ENCODE data around the gene IER5L. TPM values are rescaled to one million over a fixed set of nuclear protein-coding genes. Genes with fewer than 3 reads are reported as not detected.

The IER5L gene
- total and polyA plus RNA-seq, 2 of the 8 experiments (the other 6 are each of a cell fraction or from before 2014, with no cell fraction given), result 0.65 to 1.0 TPM

GRCh38 chr9:129185991-129186390, 7.9 kb upstream of the IER5L start:
- no peak overlapping the region for H2BK15ac ChIP-seq (ENCODE audit: low read length)
- H3K23ac ChIP-seq (ENCODE audit: insufficient read length), result no peak overlapping the region
- no peak overlapping the region for H3K4me3 ChIP-seq (ENCODE audit: extremely low read depth in 1 of 4, insufficient read depth in 2 of 4, low read depth in 3 of 4, low read length in 4 of 4)
- H2BK12ac ChIP-seq (ENCODE audit: low read depth, low read length), result no peak overlapping the region
- no peak overlapping the region for H4K91ac ChIP-seq (replicated peaks; ENCODE audit: insufficient read length, low read length)
- no peak overlapping the region for H4K8ac ChIP-seq (ENCODE audit: extremely low read depth, insufficient read depth, low read length)
- no peak overlapping the region for H3K9ac ChIP-seq (replicated peaks in 1 of 4; ENCODE audit: extremely low read depth in 1 of 4, low read depth in 3 of 4, low read length in 3 of 4)
- H3K79me2 ChIP-seq (ENCODE audit: control insufficient read depth in 1 of 2, insufficient read depth in 2 of 2, low read length in 2 of 2), result no peaks in the 10 kb centered on the region
- H3K9me3 ChIP-seq (ENCODE audit: insufficient read depth in 2 of 2, low read depth in 1 of 2, low read length in 1 of 2), result peaks cover 0 to 5% of the 10 kb centered on the region in 2 experiments; a peak in 1 of 4 replicates
- H2BK5ac ChIP-seq (ENCODE audit: low read depth, low read length), result no peak overlapping the region
- no peak overlapping the region for H2BK20ac ChIP-seq (ENCODE audit: low read length)
- no peak overlapping the region for H4K5ac ChIP-seq (ENCODE audit: insufficient read length, low read depth, low read length)
- H3K18ac ChIP-seq (ENCODE audit: extremely low read depth, low read length), result no peak overlapping the region
- H3K4me2 ChIP-seq (ENCODE audit: insufficient read depth in 1 of 2, low read depth in 2 of 2, low read length in 2 of 2), result no peak overlapping the region
- peaks cover 0 to 3% (median 1%) of the 10 kb centered on the region in 4 experiments; a peak in 2 of 7 replicates for H3K4me1 ChIP-seq (replicated peaks in 1 of 4; ENCODE audit: control insufficient read depth in 3 of 4, insufficient read depth in 4 of 4, low read length in 3 of 4)
- TF ChIP-seq RNF2 (IDR thresholded peaks at IDR 0.05; ENCODE audit: borderline replicate concordance, low read depth, low read length, missing control alignments, poor library complexity, severe bottlenecking) (no peak), JUN (IDR thresholded peaks at IDR 0.05; ENCODE audit: low read depth, low read length) (no peak), KDM4A (IDR thresholded peaks at IDR 0.05; ENCODE audit: low read depth, low read length, severe bottlenecking) (no peak), TBP (IDR thresholded peaks at IDR 0.05; ENCODE audit: low read depth, low read length) (no peak), SAP30 (IDR thresholded peaks at IDR 0.05; ENCODE audit: insufficient read depth, insufficient replicate concordance, low read length) (no peak), NRF1 (IDR thresholded peaks at IDR 0.05; ENCODE audit: low read depth, low read length) (no peak)
- TF ChIP-seq, protein P1, sequence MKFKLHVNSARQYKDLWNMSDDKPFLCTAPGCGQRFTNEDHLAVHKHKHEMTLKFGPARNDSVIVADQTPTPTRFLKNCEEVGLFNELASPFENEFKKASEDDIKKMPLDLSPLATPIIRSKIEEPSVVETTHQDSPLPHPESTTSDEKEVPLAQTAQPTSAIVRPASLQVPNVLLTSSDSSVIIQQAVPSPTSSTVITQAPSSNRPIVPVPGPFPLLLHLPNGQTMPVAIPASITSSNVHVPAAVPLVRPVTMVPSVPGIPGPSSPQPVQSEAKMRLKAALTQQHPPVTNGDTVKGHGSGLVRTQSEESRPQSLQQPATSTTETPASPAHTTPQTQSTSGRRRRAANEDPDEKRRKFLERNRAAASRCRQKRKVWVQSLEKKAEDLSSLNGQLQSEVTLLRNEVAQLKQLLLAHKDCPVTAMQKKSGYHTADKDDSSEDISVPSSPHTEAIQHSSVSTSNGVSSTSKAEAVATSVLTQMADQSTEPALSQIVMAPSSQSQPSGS (IDR thresholded peaks at IDR 0.05; ENCODE audit: low read length), result no peak
- FAIRE-seq (no peak), DNase-seq (ENCODE audit: low read depth in 1 of 2, low spot score in 2 of 2) (no peak)
- H4K20me1 ChIP-seq (replicated peaks in 1 of 2; ENCODE audit: control insufficient read depth in 1 of 2, insufficient read depth in 2 of 2, low read length in 2 of 2), result peaks cover 0 to 7% of the 10 kb centered on the region in 2 experiments
- no peak overlapping the region for H2AFZ ChIP-seq (ENCODE audit: low read length)
- H3K36me3 ChIP-seq (ENCODE audit: control insufficient read depth in 2 of 4, insufficient read depth in 4 of 4, low read length in 3 of 4), result no peaks in the 10 kb centered on the region
- H3K4ac ChIP-seq (replicated peaks; ENCODE audit: insufficient read length, low read depth, low read length), result no peak overlapping the region
- no peak overlapping the region for H3K27ac ChIP-seq (ENCODE audit: low read depth, low read length)
- no peaks in the 10 kb centered on the region for H3K79me1 ChIP-seq (ENCODE audit: low read depth, low read length)
- no peak overlapping the region for H3K56ac ChIP-seq (replicated peaks; ENCODE audit: insufficient read length, low read depth, low read length)
- ChIA-PET POLR2A (ENCODE audit: partially characterized antibody) (interaction anchor here (1.8 kb wide), 1 partner anchor 8 kb away, joined by 6 read pairs; the partner anchor contains the start of gene IER5L), CTCF (ENCODE audit: partially characterized antibody) (interaction anchor here (27.8 kb wide), 1 partner anchor 39 kb away, joined by 831 read pairs; no protein-coding TSS in a partner anchor)
- H3K23me2 ChIP-seq (ENCODE audit: low read depth, low read length), result peaks cover 7% of the 10 kb centered on the region
- no peak overlapping the region for H3K14ac ChIP-seq (ENCODE audit: insufficient read length)
- no peak overlapping the region for H2AK5ac ChIP-seq (ENCODE audit: low read depth, low read length)
- peaks cover 15 to 36% (median 33%) of the 10 kb centered on the region in 4 experiments for H3K27me3 ChIP-seq (replicated peaks in 1 of 4; ENCODE audit: control insufficient read depth in 3 of 4, extremely low read depth in 1 of 4, insufficient read depth in 3 of 4, low read length in 3 of 4)
- no peak overlapping the region for H2BK120ac ChIP-seq (replicated peaks; ENCODE audit: low read depth, low read length)
- WGBS, 2 experiments (ENCODE audit: extremely low coverage in 1 of 2, insufficient coverage in 1 of 2, insufficient read length in 1 of 2, insufficient replicate concordance in 2 of 2, low coverage in 1 of 2, low lambda C conversion rate in 2 of 2, missing lambda C conversion rate in 1 of 2), result 90% methylated on average over 10 of the region's 10 CpGs; no CpG with 5 or more reads in 1 of the 2 experiments
